KBM-7 (cell line): ENCODE results near the gene CACNG8.
"Not testable (repeated sequence)": the region's sequence is repeated elsewhere in the genome, so short reads cannot be mapped to it uniquely, and the experiment has no call there.

ENCODE experiments used
- DNase-seq: peaks from one replicate; pipeline ENCODE4 v3.0.0-alpha.2; 2015
- in situ Hi-C: fragments of 300-500 bp; cut with MboI; formaldehyde crosslinking; loops from 2 replicates; pipeline ENCODE4 v1.14.3; 2020; ENCODE audit warnings: low sequenced_read_pairs, low pct_unique_long_range_greater_than_20kb, mixed read lengths

The CACNG8 gene

DNA sequence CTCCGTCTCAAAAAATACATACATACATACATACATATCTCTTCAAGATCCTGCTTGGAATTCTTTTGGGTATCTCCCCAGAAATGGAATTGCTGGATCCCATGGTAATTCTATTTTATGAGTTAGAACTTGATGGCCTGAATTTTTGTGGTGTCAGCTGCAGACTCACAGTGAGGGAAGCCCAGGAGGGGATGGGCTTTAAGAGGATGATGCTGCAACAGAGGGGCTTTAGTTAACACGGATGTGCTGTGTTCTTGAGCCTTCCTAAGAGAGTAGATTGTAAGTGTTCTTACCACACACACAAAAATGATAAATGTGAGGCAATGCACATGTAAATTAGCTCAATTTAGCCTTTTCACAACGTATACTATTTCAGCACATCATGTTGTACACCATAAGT lies 60.5 kb downstream of the CACNG8 start:
- DNase-seq, result no peak
- in situ Hi-C loops, result no loop called here

DNA sequence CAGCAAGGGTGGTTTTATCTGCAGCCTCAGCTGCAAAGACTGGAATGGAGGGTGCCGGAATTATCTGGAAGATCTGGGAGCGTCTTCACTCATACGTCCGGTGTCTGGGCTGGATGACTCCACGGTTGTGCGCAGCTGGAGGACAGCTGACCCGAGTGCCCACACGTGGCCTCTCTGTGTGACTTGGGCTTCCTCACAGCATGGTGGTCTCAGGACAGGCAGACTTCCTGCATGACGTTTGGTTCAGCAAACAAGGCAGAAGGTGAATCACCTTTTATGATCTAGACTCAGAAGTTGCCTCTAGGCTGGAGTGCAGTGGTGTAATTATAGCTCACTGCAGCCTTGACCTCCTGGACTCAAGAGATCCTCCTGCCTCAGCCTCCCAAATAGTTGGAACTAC lies 61.9 kb downstream of the CACNG8 start:
- no peak for DNase-seq
- in situ Hi-C loops, result no loop called here

DNA sequence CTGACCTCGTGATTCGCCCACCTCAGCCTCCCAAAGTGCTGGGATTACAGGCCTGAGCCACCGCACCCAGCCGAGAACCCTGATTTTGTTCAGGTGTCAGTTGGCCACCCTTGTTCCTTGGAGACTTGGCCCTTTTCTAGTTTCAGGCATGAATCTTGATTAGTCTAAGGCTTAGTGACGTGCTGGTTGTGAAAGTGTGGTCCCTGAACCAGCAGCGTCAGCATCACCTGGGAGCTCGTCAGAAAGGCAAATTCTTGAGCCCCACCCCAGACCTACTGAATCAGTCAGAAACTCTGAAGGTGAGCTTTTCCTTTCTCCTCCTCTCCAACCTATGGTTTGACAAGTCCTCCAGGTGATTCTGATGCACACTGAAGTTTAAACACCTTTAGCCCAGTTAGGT lies 63.9 kb downstream of the CACNG8 start:
- in situ Hi-C loops, result no loop called here

DNA sequence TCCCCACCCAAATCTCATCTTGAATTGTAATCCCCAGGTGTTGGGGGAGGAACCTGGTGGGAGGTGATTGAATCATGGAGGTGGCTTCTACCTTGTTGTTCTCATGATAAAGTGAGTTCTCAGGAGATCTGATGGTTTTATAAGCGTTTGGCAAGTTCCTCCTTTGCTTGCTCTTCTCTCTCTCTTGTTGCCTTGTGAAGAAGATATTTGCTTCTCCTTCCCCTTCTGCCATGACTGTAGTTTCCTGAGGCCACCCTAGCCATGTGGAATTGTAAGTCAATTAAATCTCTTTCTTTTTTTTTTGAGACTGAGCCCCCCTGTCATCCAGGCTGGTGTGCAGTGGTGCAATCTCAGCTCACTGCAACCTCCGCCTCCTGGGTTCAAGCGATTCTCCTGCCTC lies 66.6 kb downstream of the CACNG8 start:
- DNase-seq, result no peak
- in situ Hi-C loops, result no loop called here

More for the DNA sequence above, 63.9 kb downstream of the CACNG8 start:
- no peak for DNase-seq

DNA sequence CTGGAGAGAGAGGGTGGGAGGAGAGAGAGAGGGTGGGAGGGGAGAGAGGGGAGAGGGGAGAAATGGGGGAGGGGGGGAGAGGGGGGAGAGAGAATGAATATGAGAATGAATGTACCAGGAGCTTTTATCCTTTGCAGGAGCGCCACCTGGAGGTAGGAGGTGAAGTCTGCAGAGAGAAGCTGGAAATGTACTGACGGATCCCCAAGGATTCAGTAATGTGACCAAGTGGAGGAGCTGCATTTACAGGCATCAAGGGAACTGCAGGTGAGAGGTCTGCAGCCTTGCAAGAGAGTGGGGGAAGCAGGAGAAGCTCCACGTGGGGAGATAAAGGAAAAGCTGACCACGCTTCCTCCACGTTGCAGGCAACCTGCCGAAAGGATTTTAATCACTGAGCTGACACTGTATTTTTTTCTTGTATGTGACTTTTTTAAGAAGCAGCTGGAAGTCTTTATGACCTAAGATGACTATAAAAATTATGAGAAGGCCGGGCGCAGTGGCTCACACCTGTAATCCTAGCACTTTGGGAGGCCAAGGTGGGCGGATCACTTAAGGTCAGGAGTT lies 67.3 kb downstream of the CACNG8 start:
- in situ Hi-C loops, result no loop called here
- DNase-seq, result peak; percentile 66

DNA sequence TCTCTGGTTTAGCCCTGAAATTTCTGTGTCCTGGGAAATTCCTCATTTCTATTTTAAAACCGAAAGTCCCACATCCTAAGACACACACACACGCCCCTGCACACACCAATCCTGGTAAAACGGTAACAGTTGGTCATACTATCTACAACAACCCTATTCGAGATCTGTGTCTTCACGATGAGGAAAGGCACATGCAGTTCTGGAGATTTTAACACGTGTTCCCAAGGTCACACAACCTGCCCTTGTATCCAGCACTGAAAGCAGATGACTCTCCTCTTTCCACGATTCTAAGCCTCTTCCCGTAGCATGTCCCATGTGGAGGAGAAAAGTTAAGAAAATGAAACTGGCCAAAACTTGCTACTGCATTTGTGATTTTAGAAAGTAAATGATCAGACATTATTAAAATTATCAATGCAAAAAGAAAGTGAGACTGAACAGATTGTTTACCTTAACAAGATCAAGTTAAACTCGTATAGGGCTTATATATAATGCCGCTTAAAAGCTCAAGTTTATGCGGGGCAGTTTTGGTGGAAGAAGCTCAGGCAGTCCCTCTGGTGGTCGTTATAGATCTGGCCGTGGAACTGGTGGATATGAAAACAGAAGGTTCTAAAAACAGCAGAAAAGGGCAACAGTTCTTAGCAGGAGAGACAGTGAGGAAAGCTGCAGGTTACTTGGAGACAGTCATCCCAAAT lies 68.3 kb downstream of the CACNG8 start:
- in situ Hi-C loops, result no loop called here
- DNase-seq, result peak; percentile 60

DNA sequence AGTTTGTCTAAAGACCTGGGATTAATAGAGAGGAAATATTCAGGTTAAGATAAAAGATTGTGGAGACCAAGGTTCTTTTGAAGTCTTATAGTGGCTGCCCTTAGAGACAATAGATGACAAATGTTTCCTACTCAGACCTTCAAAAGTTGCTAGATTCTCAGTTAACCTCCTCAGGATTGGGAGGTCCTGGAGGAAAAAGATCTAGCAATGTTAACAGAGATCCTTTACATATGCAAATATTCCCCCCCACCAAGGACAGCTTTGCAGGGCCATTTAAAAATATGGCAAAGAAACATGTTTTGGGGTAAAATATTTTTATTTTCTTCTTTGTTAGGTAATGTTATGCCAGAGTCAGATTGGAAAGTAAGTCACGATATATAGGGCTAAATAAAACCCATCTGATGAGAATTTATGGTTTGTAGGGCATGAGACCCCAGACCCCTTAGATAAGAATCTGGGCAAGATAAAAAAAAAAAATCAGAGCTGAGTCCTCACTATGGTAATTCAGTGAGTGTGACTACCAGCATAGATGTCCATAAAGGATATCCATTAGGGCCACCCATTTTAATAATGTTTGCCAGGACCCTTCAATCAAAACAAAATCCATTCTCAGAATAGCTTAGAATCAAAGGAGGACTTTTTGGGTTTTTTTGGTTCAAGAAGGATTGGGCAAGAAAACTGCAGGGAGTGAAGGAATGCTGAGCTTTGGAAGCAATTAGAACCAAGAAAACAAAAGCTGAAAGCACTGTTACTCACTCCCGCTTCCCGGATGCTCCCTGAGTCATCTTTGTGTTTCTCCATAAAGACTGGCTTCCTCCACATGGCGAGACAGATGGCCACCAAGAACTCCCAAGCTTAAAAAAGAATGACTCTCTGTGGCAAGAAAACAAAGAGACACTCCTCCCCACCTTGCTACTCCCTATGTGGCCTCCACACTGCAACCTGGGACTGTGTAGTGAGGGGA lies 72.8 kb downstream of the CACNG8 start:
- DNase-seq, result no peak
- in situ Hi-C loops, result no loop called here

DNA sequence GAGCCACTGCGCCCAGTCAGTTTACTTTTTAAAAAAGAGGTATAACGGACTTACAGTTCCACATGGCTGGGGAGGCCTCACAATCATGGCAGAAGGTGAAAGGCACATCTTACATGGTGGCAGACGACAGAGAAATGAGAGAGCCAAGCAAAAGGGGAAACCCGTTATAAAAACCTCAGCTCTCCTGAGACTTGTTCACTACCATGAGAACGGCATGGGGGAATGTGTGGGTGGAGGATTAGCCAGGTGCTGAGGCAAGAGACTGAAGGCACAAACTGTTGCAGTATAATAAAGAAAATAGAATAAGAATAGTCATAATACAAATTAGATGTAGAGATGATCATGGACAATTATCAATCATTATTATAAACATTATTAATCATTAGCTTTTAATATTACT lies 73.8 kb downstream of the CACNG8 start:
- DNase-seq, in situ Hi-C loops: not testable (repeated sequence)
